Measurements from ENCODE around the gene ETNPPL. TPM values are rescaled to one million over a fixed set of nuclear protein-coding genes. Genes with fewer than 3 reads are reported as not detected.
A peak's percentile ranks its signal among the peaks of the same experiment; 100 is the strongest.

Gene ETNPPL
- total RNA-seq, 1 experiment from 2014 or later, result 1.7 TPM

DNA sequence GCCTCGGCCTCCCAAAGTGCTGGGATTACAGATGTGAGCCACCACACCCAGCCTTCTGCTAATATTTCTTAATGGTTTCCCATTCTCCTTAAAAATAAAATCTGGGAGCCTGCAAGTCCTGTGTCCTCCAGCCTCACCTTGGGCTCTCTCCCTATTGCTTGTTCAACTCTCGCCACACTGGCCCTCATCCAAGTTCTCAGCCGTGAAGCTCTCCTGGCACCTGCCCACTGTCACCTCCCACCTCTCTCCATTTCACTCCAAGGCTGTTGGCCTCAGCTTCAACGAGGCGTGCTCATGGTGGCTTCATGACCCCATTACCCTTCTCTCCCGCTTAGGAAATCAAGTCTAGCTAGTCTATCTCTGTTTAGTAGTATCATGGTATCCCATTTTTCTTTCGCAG, 9.5 kb upstream of the ETNPPL start:
- in situ Hi-C loops (cut with HindIII; ENCODE audit: low pct_unique_long_range_greater_than_20kb, low sequenced_read_pairs), result no loop called here
- no peak for DNase-seq (ENCODE audit: low read depth, low spot score)

DNA sequence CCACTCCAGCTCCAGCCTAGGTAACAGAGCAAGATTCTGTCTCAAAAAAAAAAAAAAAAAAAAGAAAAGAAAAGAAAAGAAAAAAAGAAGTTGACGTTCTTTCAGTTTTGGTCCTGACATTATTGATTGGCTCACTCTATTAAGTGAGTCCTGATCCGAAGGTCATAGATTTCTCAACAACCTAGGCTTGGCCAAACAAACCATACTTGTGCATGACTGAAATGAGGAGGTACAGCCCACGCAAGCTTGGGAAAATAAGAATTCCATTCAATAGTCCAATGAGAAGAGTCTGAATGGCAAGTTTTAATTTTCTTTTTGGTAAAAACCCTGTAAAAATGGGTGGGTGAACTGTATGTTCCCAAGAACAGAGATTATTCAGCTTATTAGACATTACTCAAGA, 3.2 kb upstream of the ETNPPL start:
- no peak for DNase-seq (ENCODE audit: low read depth, low spot score)
- in situ Hi-C loops (cut with HindIII; ENCODE audit: low pct_unique_long_range_greater_than_20kb, low sequenced_read_pairs), result no loop called here

DNA sequence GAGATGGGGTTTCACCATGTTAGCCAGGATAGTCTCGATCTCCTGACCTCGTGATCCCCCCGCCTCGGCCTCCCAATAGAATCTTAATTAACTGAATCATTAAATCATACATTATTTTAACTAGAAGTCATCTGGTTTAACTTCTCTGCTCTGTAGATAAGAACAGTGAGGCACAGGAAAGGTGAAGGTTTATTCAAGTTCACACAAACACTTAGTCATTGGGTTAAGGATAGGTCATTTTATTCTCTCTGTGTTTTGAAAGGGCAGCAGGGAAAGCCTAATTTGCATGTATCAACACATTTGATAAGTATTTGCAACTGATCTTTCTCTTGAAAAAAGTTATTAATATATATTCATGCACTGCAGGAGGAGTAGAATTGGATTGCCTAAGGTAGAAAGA, 1.1 kb upstream of the ETNPPL start:
- in situ Hi-C loops (cut with HindIII; ENCODE audit: low pct_unique_long_range_greater_than_20kb, low sequenced_read_pairs), result no loop called here
- no peak for DNase-seq (ENCODE audit: low read depth, low spot score)

DNA sequence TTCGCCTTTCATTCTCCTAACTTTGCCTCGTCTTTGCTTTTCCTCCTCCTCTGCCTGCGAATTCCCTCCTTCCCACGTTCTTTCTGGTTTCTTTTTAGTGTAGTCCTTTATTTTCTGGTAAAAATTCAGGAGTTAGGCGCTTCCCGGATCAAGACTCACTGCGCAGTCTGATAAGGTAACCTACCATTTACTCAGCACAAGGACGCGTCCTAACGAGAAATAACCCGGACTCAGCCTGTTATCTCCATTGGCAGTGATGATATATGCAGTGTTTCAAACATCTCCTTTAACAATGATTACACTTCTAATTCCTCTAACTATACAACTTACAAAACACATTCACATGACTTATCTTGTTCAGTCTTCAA, 357 bp upstream of the ETNPPL start:
- no peak for DNase-seq (ENCODE audit: low read depth, low spot score)
- in situ Hi-C loops (cut with HindIII; ENCODE audit: low pct_unique_long_range_greater_than_20kb, low sequenced_read_pairs), result no loop called here

- in situ Hi-C loops (cut with HindIII; ENCODE audit: low pct_unique_long_range_greater_than_20kb, low sequenced_read_pairs), result no loop called here
- no peak for DNase-seq (ENCODE audit: low read depth, low spot score)
Observed at GRCh38 chr4:108758498-108758897, 4.4 kb downstream of the ETNPPL start.

GRCh38 chr4:108754327-108754726, 8.5 kb downstream of the ETNPPL start:
- DNase-seq (ENCODE audit: low read depth, low spot score), result no peak
- in situ Hi-C loops (cut with HindIII; ENCODE audit: low pct_unique_long_range_greater_than_20kb, low sequenced_read_pairs), result no loop called here

DNA sequence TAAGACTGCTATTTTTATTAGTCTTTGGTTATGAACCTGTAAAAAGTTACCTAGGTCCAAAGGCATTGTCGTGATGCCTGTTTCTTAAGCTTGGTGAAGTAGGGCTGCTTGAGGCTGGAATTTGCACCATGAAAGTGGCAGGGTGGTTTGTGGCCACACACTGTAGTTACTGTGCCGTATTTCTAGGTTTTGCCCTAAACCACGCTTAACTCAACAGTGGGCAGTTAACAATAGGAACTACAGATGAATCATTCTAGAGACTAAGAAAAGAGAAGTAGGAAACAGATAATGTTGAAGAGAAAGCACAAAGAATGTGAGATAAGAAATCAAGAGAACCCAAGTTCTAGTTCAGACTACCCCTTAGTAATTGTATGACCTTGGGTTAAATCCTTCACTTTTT, 11.5 kb downstream of the ETNPPL start:
- no peak for DNase-seq (ENCODE audit: low read depth, low spot score)
- in situ Hi-C loops (cut with HindIII; ENCODE audit: low pct_unique_long_range_greater_than_20kb, low sequenced_read_pairs), result no loop called here

DNA sequence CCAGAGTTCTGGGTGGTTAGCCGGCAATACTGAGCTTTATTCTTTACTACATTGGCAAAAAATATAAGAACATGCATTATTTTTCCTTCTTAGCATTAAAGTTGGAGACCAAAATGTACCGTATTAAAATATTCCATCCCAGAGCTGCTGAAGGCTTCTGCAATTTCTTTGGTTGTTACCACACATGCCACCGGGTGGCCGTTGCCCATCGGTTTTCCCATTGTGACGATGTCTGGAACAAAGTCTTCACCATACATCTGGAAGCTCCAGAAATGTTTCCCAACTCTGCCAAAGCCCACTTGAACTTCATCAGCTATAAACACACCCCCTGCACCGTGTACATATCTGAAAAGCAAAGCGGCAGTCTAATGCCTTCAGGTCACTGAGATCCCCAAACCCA, 13.7 kb downstream of the ETNPPL start:
- no peak for DNase-seq (ENCODE audit: low read depth, low spot score)
- in situ Hi-C loops (cut with HindIII; ENCODE audit: low pct_unique_long_range_greater_than_20kb, low sequenced_read_pairs), result no loop called here

- no peak for DNase-seq (ENCODE audit: low read depth, low spot score)
- in situ Hi-C loops (cut with HindIII; ENCODE audit: low pct_unique_long_range_greater_than_20kb, low sequenced_read_pairs), result no loop called here
Observed at GRCh38 chr4:108746511-108746910, 16.3 kb downstream of the ETNPPL start.

- in situ Hi-C loops (cut with HindIII; ENCODE audit: low pct_unique_long_range_greater_than_20kb, low sequenced_read_pairs), result no loop called here
- DNase-seq (ENCODE audit: low read depth, low spot score), result no peak
Observed at GRCh38 chr4:108744307-108744706, 18.5 kb downstream of the ETNPPL start.

GRCh38 chr4:108742451-108743420, 20.1 kb downstream of the ETNPPL start:
- in situ Hi-C loops (cut with HindIII; ENCODE audit: low pct_unique_long_range_greater_than_20kb, low sequenced_read_pairs), result no loop called here
- peak; percentile 33 for DNase-seq (ENCODE audit: low read depth, low spot score)

GRCh38 chr4:108738003-108738706, 24.7 kb downstream of the ETNPPL start:
- no peak for DNase-seq (ENCODE audit: low read depth, low spot score)

GRCh38 chr4:108731006-108731405, 31.8 kb downstream of the ETNPPL start:
- in situ Hi-C loops (cut with HindIII; ENCODE audit: low pct_unique_long_range_greater_than_20kb, low sequenced_read_pairs), result no loop called here
- no peak for DNase-seq (ENCODE audit: low read depth, low spot score)

More at GRCh38 chr4:108738003-108738706, 24.7 kb downstream of the ETNPPL start:
- in situ Hi-C loops (cut with HindIII; ENCODE audit: low pct_unique_long_range_greater_than_20kb, low sequenced_read_pairs), result no loop called here

DNA sequence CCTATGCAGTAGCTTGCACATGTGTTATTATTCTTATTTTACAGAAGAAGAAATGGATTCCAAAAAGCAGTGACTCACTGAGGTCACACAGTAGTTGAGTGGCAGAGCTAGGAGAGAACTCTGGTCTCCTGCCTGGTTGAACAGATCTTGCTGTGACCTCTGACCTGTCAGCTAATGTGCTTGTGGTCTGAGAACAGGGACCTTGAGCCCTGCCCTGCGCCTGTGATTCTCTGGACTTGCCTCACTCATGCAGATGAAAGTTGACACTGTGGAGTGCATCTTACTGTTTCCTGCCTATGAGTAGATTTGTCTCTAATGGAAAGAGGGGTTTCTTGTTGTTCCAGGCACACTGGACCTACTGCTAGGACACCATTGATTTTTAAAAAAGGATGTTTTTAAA, 32.3 kb downstream of the ETNPPL start:
- in situ Hi-C loops (cut with HindIII; ENCODE audit: low pct_unique_long_range_greater_than_20kb, low sequenced_read_pairs), result no loop called here
- DNase-seq (ENCODE audit: low read depth, low spot score), result no peak

DNA sequence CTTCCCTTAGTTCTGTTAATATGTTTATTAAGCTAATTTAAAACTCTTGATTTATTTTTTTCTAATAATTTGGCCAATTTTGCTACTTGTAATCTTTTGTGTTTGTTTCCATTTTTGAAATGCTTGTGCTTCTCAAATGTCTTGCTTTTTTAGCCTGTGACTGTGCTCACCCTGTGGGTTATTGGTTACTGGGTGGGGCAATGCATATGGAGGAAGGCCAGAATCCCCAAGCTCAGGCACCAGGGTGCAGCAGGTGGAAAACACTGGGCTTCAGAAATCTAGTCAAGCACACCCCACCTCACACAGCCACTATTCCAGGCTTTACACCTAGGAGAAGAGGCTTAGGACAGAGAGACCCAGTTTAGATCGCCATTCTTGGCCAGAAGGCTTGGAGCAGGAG, 33.1 kb downstream of the ETNPPL start:
- in situ Hi-C loops (cut with HindIII; ENCODE audit: low pct_unique_long_range_greater_than_20kb, low sequenced_read_pairs), result no loop called here
- no peak for DNase-seq (ENCODE audit: low read depth, low spot score)

DNA sequence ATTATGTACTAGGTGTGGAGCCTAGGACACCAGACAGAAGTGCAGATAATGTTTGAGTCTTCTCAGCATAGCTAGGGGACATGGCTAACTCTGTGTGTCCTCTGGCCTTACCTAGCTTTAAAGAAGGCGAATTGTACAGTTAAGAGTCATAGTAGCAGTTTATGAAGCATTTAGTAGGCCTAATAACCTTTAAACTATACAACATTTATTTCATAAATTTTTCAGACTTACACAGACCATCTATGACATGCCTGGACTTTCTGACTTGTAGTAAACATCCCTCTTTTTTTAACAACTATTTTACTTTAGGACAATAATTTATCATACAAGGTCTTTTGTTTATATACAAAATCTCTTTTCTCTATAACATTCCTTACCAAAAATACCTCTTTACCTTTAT, 37.4 kb downstream of the ETNPPL start:
- no peak for DNase-seq (ENCODE audit: low read depth, low spot score)
- in situ Hi-C loops (cut with HindIII; ENCODE audit: low pct_unique_long_range_greater_than_20kb, low sequenced_read_pairs), result no loop called here

GRCh38 chr4:108717386-108717785, 45.5 kb downstream of the ETNPPL start:
- in situ Hi-C loops (cut with HindIII; ENCODE audit: low pct_unique_long_range_greater_than_20kb, low sequenced_read_pairs), result no loop called here
- no peak for DNase-seq (ENCODE audit: low read depth, low spot score)

GRCh38 chr4:108716340-108716739, 46.5 kb downstream of the ETNPPL start:
- DNase-seq (ENCODE audit: low read depth, low spot score), result no peak
- in situ Hi-C loops (cut with HindIII; ENCODE audit: low pct_unique_long_range_greater_than_20kb, low sequenced_read_pairs), result no loop called here

DNA sequence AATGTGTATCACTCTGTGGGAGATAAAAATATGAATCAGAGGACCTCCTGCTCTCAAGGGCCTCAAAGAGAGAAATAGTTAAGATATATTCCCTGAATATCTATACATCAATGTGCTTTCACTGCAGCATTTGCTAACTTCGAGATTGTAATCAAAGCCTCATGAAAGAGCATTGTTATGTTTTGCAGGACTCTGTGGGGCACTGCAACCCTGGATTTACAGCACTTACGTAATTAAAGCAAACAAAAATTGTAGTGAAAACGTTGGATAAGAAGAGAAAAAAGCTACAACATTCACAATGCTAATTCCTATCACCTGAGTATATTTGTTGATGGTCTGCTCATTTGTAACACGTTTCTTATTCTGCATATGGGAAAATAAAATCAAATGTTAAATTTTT, 48.0 kb downstream of the ETNPPL start:
- in situ Hi-C loops (cut with HindIII; ENCODE audit: low pct_unique_long_range_greater_than_20kb, low sequenced_read_pairs), result no loop called here
- no peak for DNase-seq (ENCODE audit: low read depth, low spot score)
